ENCODE data around the gene SEMA3B.
A peak's percentile ranks its signal among the peaks of the same experiment; 100 is the strongest.
"Not testable (repeated sequence)": the region's sequence is repeated elsewhere in the genome, so short reads cannot be mapped to it uniquely, and the experiment has no call there.

Gene SEMA3B

DNA sequence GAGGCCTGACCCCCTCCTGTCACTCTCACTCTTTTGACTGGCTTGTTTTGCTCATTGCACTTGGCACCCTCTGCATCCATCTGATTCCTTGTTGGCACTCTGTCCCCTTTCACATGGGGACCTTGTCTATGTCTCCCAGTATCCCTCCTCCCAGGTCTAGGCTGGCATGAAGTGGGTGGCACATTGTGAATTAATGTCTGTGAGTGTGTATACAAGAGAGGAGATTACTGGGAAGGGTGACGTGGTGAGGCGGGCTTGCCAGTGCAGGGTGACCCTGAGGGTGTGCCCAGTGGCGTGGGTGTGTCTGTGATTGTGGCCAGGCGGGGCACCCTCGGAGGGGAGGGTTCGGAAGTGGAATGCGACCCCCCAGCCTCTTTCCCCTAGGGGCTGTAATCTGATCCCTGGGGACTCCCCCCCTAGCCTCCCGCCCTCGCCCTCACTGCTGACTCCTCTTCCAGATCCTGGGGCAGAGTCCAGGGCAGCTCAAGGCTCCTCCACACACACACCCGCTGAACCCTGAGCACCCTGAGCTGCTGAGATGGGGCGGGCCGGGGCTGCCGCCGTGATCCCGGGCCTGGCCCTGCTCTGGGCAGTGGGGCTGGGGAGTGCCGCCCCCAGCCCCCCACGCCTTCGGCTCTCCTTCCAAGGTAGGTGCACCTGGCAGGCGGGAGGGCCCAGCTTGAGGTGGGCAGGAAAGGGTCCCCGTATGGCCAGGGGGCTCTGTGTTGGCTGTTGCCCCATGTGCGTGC, at the start of gene SEMA3B:
Gene SEMA3B (plus strand): TSS at position 445 of the 749 bp plus-strand sequence. CDS start 94 bp downstream, at position 539.
- DNase-seq, result peak; percentile 91

GRCh38 chr3:50219285-50219684, 49.7 kb upstream of the SEMA3B start:
- no peak for DNase-seq

DNA sequence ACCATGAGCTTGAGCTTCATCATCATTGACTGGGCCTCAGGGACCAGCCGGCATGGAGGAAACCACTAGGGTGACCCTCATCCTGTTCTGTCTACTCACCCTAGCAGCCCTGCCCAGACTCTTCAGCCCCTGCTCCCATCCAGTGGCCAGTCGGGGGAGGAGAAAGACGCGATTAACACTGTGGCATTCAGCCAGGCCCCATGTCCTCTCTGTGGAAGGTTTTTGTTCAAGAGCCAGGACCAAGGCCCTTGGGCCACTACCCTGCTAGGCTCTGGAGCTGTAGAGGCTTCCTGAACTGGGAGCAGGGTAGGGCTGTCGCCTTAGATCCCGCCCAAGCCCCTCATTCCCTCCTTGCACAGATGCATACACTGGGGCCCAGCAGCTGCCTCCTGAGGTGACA, 48.8 kb upstream of the SEMA3B start:
- no peak for DNase-seq

DNA sequence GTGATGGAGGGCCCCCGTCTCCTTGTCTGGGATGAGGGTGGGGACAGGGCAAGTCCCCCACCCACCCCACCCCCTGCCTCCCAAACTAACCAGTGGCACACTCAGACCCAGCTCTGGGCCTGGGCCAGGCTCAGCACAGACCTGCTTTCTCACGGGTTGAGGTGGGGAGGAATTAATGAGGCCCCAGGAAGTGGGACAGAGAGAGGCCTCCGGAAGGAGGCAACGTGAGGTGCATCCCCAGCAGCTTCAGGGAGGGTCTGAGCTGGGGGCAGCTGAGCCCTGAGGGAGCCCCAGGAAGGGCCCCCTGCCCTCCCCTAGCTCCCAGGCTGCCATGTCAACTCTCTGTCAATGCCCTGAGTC, 47.9 kb upstream of the SEMA3B start:
- DNase-seq, result no peak

GRCh38 chr3:50221411-50222168, 47.4 kb upstream of the SEMA3B start:
- no peak for DNase-seq

- DNase-seq, result no peak
Measured at GRCh38 chr3:50222169-50222528, 46.8 kb upstream of the SEMA3B start.

GRCh38 chr3:50224639-50225038, 44.3 kb upstream of the SEMA3B start:
- DNase-seq, result no peak

DNA sequence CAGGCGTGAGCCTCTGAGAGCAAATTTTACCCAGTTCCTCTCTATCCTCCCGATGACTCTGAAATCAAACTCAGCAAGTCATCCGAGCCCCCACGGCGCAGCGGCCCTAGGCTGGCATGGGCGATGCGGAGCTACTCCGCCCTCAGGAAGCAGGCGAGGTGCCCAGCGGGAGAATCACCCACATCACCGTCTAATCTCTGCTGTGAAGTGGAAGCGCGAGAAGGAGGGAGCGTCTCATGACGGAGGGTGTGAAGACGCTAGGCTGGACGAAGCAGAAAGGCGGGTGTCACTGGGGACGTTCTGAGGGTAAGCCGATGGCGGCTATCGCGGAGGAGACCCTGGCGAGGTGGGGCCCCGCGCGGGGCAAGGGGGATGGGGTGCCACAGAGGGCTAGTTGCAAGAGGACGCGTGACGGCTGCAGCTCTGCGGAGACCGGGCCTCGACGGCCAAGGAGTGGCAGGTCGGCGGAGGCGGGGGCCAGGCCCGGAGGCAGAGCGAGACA, 42.0 kb upstream of the SEMA3B start:
- no peak for DNase-seq

DNA sequence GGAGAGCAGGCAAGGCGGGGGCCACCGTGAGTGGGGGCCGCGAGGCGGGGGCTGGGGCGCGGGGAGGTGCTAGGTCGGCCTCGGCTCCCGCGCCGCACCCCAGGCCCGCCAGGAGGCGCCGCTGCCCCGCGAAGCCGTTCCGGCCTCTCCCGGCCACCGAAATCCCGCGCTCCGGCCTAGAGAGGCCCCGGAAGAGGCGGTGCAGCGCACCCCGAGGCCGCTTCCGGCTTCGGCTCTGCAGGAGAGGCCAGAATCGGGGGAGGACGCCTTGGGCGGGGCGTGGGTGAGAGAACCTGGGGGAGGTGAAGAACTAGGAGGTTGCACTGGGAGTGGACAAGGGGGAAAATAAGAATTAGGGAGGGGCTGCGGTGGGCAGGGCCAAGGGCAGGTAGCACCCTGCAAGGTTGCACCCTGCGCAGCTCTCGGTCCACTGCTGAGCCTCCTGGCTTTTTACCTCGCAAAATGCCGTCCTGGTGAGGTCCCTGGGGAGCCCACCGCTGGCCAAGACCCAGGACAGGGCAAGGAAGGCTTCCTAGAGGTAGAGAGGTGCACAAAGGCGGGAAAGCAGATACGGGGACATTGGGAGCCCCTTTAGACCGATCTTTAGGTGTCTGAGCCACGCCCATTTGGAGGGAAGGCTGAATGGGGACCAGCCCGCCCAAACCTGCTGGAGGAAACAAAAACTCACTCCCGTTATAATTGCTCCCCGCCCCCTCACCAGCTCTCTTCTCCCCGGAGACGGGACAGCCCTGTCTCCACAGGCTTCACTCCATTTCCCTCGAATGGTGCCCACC, 41.4 kb upstream of the SEMA3B start:
- peak; percentile 92 for DNase-seq

DNA sequence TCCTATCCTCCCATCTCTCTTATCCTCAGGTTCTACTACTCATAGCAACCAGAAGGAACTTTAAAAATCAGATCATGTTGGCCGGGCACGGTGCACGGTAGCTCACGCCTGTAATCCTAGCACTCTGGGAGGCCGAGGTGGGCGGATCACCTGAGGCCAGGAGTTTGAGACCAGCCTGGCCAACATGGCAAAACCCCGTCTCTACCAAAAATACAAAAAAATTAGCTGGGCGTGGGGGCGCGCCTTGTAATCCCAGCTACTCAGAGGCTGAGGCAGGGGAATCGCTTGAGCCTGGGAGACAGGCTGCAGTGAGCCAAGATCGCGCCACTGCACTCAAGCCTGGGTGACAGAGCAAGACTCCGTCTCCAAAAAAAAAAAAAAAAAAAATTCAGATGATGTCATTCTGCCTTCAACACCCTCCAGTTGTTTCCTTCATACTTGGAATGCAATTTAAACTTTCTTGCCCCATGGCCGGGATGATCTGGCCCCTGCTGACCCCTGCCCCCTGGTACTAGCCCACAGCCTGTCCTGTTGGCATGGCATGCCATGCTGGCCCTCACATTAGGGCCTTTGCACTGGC, 40.7 kb upstream of the SEMA3B start:
- DNase-seq, result not testable (repeated sequence)

GRCh38 chr3:50229490-50229889, 39.5 kb upstream of the SEMA3B start:
- no peak for DNase-seq

GRCh38 chr3:50230104-50230793, 38.7 kb upstream of the SEMA3B start:
- DNase-seq, result no peak

DNA sequence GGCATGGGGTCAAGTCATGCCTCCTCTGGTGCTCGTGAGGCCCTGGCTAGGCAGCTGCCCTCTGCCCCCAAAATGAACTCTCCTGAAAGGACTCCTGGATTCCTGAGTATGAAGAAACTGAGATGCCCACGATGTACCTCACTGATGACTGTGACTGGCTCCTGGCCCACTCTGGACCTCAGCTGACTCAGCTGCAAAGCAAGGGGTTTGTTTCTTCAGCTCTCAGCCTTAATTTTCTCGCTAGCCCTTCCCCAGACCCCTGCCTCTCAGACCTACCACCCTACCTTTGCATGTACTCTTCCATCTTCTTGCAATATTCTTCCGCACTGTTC, 38.2 kb upstream of the SEMA3B start:
- no peak for DNase-seq

GRCh38 chr3:50231581-50231980, 37.4 kb upstream of the SEMA3B start:
- DNase-seq, result no peak

DNA sequence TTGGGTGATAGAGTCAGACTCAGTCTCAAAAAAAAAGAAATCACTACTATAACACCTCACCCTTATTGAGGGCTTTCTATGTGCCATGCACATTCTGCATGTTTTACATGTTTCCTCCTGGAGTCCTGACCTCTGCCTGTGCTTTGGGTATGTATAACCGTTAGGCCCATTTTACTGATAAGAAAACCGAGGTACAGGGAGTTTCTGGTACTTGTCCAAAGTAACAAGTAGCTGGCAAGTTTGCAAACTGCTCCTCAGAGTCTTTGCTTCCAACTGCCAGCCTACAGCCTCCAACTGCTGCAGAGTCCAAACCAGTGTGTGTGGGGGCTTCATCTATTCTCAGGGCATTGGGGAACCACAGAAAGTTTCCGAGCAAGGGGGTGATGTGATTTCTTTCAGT, 36.6 kb upstream of the SEMA3B start:
- no peak for DNase-seq

GRCh38 chr3:50233176-50233575, 35.8 kb upstream of the SEMA3B start:
- DNase-seq, result no peak

GRCh38 chr3:50235716-50236483, 33.0 kb upstream of the SEMA3B start, which contains the start of gene GNAI2:
Gene GNAI2 (plus strand): TSS chr3:50236204. CDS start chr3:50236336, 132 bp downstream.
- peak; percentile 99 for DNase-seq

DNA sequence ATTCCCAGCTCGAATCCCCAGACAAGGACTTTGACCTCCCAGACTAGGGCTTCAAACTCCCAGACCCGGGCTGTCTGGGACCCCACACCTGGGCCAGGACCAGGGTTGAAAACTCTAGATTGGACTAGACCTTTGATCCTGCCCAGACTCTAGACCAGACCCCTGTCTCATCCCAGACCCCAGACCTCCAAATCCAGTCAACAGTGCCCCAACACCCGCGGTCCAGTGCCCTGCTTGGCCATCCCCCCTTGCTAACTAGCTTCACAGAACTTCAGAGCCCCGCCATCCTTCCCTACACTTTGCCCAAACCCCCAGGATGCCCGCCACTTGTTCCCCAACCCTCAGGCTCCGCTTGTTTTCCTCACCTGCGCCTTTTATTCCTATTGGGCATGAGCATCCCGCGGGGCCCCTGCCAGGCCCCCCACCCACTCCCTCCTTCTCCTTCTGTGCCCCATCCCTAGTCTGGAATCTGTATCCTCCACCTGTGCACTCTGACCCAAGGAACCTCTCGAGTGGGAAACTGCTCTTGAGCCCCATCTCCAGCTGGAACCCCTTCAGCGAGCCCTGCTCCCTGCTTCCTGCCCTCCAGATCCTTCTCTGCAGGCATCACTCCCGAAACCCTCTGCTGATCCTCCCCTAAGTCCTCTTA, 32.3 kb upstream of the SEMA3B start:
- no peak for DNase-seq

DNA sequence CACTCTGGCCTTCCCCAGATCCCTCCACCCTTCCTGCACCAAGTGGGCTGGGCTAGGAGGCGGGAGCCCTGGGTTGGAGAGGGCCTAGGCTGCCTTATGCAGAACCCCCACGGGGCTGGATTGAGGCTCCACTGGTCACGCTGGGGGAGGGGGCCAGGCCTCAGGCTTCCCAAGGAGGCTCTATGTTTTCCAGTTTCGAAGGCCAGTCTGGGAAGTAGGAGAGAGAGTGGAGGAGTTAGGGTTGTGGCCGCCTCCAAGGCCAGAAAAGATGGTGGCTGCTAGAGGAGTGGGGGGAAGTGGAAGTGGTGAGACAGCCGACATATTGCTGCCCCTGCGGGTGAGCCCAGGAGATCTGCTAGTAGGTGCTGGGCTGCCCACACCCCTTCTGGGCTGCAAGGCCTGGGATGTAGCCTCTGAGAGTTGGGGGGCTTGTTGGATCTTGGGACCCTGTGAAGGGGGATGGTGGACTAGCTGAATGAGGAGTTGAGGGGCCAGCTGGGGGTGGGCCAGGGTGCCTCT, 31.8 kb upstream of the SEMA3B start:
- no peak for DNase-seq

DNA sequence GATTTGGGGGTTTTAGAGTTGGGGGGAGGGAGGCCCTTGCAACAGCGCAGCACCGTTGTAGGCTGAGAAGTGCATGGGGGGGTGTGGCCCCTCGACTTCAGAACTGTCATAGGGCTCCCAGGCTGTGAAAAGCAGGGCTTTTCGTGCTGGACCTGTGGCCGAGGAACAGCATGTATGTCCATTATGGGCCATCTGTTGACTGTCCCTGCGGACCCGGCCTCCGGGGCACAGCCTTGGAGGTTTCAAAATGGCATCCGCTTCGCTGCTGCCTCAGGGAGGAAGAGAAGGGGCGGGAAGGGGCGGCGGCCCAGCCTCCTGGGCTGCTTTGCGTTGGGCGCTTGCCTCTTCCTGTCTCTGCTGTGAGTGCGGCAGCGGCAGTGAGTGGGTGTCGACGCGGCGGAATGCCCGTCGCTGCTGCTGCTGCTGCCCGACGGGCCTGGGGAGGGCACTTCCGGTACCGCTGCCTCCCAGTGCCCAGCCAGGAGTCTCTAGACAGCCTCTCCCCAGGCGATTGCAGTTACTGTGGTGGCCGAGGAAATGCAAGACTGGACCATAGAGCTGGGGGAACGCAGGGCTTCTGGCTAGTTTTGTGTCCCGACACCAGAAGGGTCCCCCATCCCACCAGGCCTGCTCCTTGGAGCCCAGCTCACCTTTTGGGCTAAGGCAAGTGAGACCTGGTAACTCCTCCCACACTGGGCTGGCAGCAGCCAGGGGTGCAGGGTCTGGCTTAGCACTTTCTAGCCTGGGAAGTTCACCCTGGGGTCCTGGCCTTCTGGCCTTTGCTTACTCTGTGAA, 31.0 kb upstream of the SEMA3B start:
- DNase-seq, result peak; percentile 57
